Activated CD4-positive, alpha-beta memory T cell treated with anti-CD3 and anti-CD28 coated beads for 36 hours (primary cell): ENCODE data around the gene MAP4. TPM values are rescaled to one million over a fixed set of nuclear protein-coding genes. Genes with fewer than 3 reads are reported as not detected.
"Not testable (repeated sequence)": the region's sequence is repeated elsewhere in the genome, so short reads cannot be mapped to it uniquely, and the experiment has no call there.

Experiments used
- CTCF ChIA-PET: fragments of 350-600 bp; sonication (Branson Sonifier 250); formaldehyde crosslinking; loops from one replicate; lab custom pipeline; 2021; ENCODE audit warnings: antibody characterized with exemption, inconsistent platforms; lab: Charles Lee
- POLR2A ChIA-PET: fragments of 350-600 bp; sonication (Branson Sonifier 250); formaldehyde crosslinking; loops from one replicate; lab custom pipeline; 2021; ENCODE audit warnings: antibody characterized with exemption; lab: Charles Lee
- DNase-seq: peaks from one replicate; pipeline ENCODE4 v3.0.0-alpha.2; 2020
- H3K27ac Mint-ChIP-seq: one replicate; pipeline ENCODE4 v1.8.0; 2021; ENCODE audit warnings: mixed read lengths
- H3K27me3 Mint-ChIP-seq: one replicate; pipeline ENCODE4 v1.8.0; 2021; ENCODE audit warnings: mixed read lengths
- H3K36me3 Mint-ChIP-seq: one replicate; pipeline ENCODE4 v1.8.0; 2021; ENCODE audit warnings: mixed read lengths
- H3K4me1 Mint-ChIP-seq: one replicate; pipeline ENCODE4 v1.8.0; 2021; ENCODE audit warnings: low read depth, mixed read lengths
- H3K4me3 Mint-ChIP-seq: one replicate; pipeline ENCODE4 v1.8.0; 2021; ENCODE audit warnings: mild to moderate bottlenecking, mixed read lengths
- H3K9me3 Mint-ChIP-seq: one replicate; pipeline ENCODE4 v1.8.0; 2021; ENCODE audit warnings: mixed read lengths
- intact Hi-C: fragments of 100-400 bp; cut with micrococcal nuclease; formaldehyde crosslinking; loops from one replicate; pipeline ENCODE4 v1.15.1; 2023
- total RNA-seq, 2 experiments: library from RNA; stranded (reverse); gene quantifications; one replicate each; pipeline ENCODE4 v1.2.3, GENCODE V29; 2021

The MAP4 gene
- total RNA-seq, 2 experiments from 2014 or later: 114 to 116 TPM

GRCh38 chr3:47888986-47889757, 127.0 kb downstream of the MAP4 start:
- Mint-ChIP-seq H3K4me3 (no peak overlapping the region), H3K9me3 (no peaks in the 10 kb centered on the region), H3K27ac (no peak overlapping the region), H3K27me3 (no peaks in the 10 kb centered on the region), H3K36me3 (peaks cover 22% of the 10 kb centered on the region), H3K4me1 (no peaks in the 10 kb centered on the region)
- DNase-seq: no peak
- ChIA-PET CTCF (no interaction called here), POLR2A (no interaction called here)
- intact Hi-C loops: no loop called here

DNA sequence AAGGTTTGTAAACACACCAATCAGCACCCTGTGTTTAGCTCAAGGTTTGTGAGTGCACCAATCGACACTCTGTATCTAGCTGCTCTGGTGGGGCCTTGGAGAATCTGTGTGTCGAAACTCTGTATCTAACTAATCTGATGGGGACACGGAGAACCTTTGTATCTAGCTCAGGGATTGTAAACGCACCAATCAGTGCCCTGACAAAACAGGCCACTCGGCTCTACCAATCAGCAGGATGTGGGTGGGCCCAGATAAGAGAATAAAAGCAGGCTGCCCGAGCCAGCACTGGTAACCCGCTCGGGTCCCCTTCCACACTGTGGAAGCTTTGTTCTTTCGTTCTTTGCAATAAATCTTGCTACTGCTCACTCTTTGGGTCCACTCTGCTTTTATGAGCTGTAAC, 128.2 kb downstream of the MAP4 start:
- CTCF ChIA-PET, POLR2A ChIA-PET: not testable (repeated sequence)
- peaks cover 22% of the 10 kb centered on the region for H3K36me3 Mint-ChIP-seq

GRCh38 chr3:47885168-47885567, 131.0 kb downstream of the MAP4 start:
- Mint-ChIP-seq H3K36me3 (peaks cover 14% of the 10 kb centered on the region), H3K4me1 (no peaks in the 10 kb centered on the region), H3K4me3 (no peak overlapping the region), H3K9me3 (no peaks in the 10 kb centered on the region), H3K27ac (no peak overlapping the region), H3K27me3 (no peaks in the 10 kb centered on the region)
- intact Hi-C loops: no loop called here
- DNase-seq: no peak
- POLR2A ChIA-PET: no interaction called here
- CTCF ChIA-PET: no interaction called here

More for the DNA sequence above, 128.2 kb downstream of the MAP4 start:
- H3K9me3 Mint-ChIP-seq, DNase-seq, H3K4me3 Mint-ChIP-seq, H3K27ac Mint-ChIP-seq, intact Hi-C loops, H3K4me1 Mint-ChIP-seq, H3K27me3 Mint-ChIP-seq: not testable (repeated sequence)

GRCh38 chr3:47884603-47885002, 131.6 kb downstream of the MAP4 start:
- Mint-ChIP-seq H3K27me3 (no peaks in the 10 kb centered on the region), H3K4me3 (no peak overlapping the region), H3K9me3 (no peaks in the 10 kb centered on the region), H3K36me3 (peaks cover 14% of the 10 kb centered on the region), H3K27ac (no peak overlapping the region), H3K4me1 (no peaks in the 10 kb centered on the region)
- POLR2A ChIA-PET: no interaction called here
- DNase-seq: no peak
- CTCF ChIA-PET: interaction anchor here (1.0 kb wide), 1 partner anchor 267 kb away, joined by 3 read pairs; no protein-coding TSS in a partner anchor
- intact Hi-C loops: no loop called here

DNA sequence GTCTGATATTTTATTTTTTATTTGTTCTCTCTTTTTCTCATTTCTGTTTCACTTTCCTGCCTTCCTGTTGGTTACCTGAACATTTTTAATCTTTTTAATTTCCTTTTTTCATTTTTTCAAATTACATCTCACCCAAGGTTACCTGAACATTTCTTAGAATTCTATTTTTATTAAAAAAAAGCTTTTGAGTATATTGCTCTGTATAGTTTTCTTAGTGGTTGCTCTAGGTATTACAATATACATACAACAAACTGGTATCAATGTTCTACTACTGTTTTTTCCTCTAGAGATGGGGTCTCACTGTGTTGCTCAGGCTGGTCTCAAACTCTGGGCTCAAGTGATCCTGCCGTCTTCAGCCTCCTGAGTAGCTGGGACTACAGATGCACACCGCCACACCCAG, 133.9 kb downstream of the MAP4 start:
- no peaks in the 10 kb centered on the region for H3K9me3 Mint-ChIP-seq
- ChIA-PET POLR2A (interaction anchor here (0.6 kb wide), 1 partner anchor 109 kb away, joined by 3 read pairs; no protein-coding TSS in a partner anchor), CTCF (interaction anchor here (0.9 to 1.0 kb wide), 2 partner anchors 57 to 269 kb away, joined by 3 read pairs; no protein-coding TSS in a partner anchor)
- no peaks in the 10 kb centered on the region for H3K27me3 Mint-ChIP-seq
- no peak overlapping the region for H3K4me3 Mint-ChIP-seq
- intact Hi-C loops: no loop called here
- H3K27ac Mint-ChIP-seq: no peak overlapping the region
- H3K36me3 Mint-ChIP-seq: peaks cover 14% of the 10 kb centered on the region
- H3K4me1 Mint-ChIP-seq: no peaks in the 10 kb centered on the region
- no peak for DNase-seq

DNA sequence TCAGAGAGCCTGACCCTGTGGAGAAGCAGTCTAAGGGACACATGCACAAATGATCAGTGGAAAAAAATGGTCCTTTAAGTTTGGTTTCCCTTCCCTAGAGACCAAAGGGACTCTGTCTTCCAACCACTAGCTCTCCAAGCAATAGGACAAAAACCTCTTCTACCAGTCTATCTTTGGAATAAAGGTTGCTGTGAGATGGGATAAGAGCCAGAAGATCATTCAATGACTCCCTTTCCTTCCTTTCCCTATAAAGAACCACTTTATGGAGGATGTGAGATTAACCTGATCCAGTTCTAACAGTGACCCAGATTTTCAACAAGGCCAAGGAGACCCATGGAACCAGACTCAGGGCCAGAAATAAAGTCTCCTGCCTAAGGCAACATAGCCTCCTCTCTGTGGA, 138.5 kb downstream of the MAP4 start:
- CTCF ChIA-PET: no interaction called here

DNA sequence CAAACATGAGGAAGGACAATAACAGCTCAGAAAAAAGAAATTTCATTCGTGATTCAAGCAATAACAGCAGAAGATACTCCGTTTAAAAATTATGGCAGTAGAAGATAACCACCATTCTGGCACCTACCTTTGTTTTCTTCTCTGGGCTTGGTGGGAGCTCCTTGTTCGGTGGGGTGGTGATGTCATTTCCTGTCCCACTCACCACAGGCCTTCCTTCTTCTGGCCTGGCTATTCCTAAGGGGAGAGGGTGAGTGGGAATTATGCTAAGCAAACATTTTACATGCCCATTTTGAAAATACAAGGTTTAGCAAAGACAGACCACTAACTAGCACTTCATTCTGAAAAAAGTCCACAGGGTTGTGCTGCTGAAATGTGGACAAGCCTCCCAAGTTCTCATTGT, 138.9 kb downstream of the MAP4 start:
- H3K27me3 Mint-ChIP-seq: no peaks in the 10 kb centered on the region
- H3K9me3 Mint-ChIP-seq: no peaks in the 10 kb centered on the region
- no peaks in the 10 kb centered on the region for H3K4me1 Mint-ChIP-seq
- DNase-seq: no peak
- ChIA-PET CTCF (no interaction called here), POLR2A (no interaction called here)
- peaks cover 8% of the 10 kb centered on the region for H3K36me3 Mint-ChIP-seq
- H3K27ac Mint-ChIP-seq: no peak overlapping the region
- no peak overlapping the region for H3K4me3 Mint-ChIP-seq
- intact Hi-C loops: no loop called here

More for the DNA sequence above, 138.5 kb downstream of the MAP4 start:
- H3K4me3 Mint-ChIP-seq: no peak overlapping the region
- no peak for DNase-seq
- H3K36me3 Mint-ChIP-seq: peaks cover 8% of the 10 kb centered on the region
- H3K4me1 Mint-ChIP-seq: no peaks in the 10 kb centered on the region
- H3K9me3 Mint-ChIP-seq: no peaks in the 10 kb centered on the region
- no peaks in the 10 kb centered on the region for H3K27me3 Mint-ChIP-seq
- intact Hi-C loops: no loop called here
- no peak overlapping the region for H3K27ac Mint-ChIP-seq
- POLR2A ChIA-PET: no interaction called here

- CTCF ChIA-PET: interaction anchor here (1.7 kb wide), 2 partner anchors 37 to 115 kb away, joined by 4 read pairs; no protein-coding TSS in a partner anchor
- POLR2A ChIA-PET: no interaction called here
- Mint-ChIP-seq H3K9me3 (no peaks in the 10 kb centered on the region), H3K4me3 (no peak overlapping the region), H3K4me1 (no peaks in the 10 kb centered on the region), H3K27ac (no peak overlapping the region), H3K36me3 (peaks cover 17% of the 10 kb centered on the region), H3K27me3 (no peaks in the 10 kb centered on the region)
- intact Hi-C loops: no loop called here
- no peak for DNase-seq
Observed at GRCh38 chr3:47874913-47875312, 141.3 kb downstream of the MAP4 start.

- Mint-ChIP-seq H3K9me3 (no peaks in the 10 kb centered on the region), H3K4me1 (no peaks in the 10 kb centered on the region), H3K27ac (no peak overlapping the region), H3K4me3 (no peak overlapping the region), H3K36me3 (peaks cover 17% of the 10 kb centered on the region), H3K27me3 (no peaks in the 10 kb centered on the region)
- ChIA-PET CTCF (interaction anchor here (1.7 kb wide), 2 partner anchors 37 to 115 kb away, joined by 4 to 9 read pairs; no protein-coding TSS in a partner anchor), POLR2A (no interaction called here)
- no peak for DNase-seq
- intact Hi-C loops: no loop called here
Observed at GRCh38 chr3:47874438-47874837, 141.8 kb downstream of the MAP4 start.

GRCh38 chr3:47872916-47873315, 143.3 kb downstream of the MAP4 start:
- Mint-ChIP-seq H3K9me3 (no peaks in the 10 kb centered on the region), H3K36me3 (peaks cover 21% of the 10 kb centered on the region), H3K27me3 (no peaks in the 10 kb centered on the region), H3K4me3 (no peak overlapping the region), H3K27ac (no peak overlapping the region), H3K4me1 (no peaks in the 10 kb centered on the region)
- ChIA-PET POLR2A (no interaction called here), CTCF (interaction anchor here (1.2 to 1.7 kb wide), 3 partner anchors 37 to 278 kb away, joined by 3 to 9 read pairs (median 4); no protein-coding TSS in a partner anchor)
- DNase-seq: no peak
- intact Hi-C loops: no loop called here

DNA sequence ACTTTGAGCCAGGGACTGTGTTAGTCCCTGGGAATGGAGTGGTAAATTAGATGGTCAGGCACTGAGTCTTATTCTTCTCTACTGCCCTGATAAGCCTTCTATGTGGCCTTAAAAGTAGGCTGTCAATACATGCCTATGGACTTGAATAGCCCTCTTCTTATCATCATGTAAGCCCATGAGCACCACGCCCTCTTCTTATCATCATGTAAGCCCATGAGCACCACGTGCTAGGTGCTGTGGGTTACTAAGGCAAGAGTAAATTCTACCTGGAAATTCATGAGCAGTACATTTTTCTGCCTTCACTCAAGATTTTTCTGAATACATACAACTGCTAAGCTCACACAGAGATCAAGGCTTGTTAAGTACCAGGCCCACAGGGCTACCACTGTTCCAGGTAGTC, 144.8 kb downstream of the MAP4 start:
- ChIA-PET POLR2A (no interaction called here), CTCF (no interaction called here)
- H3K4me3 Mint-ChIP-seq: no peak overlapping the region
- H3K4me1 Mint-ChIP-seq: no peaks in the 10 kb centered on the region
- DNase-seq: no peak
- no peak overlapping the region for H3K27ac Mint-ChIP-seq
- peaks cover 23% of the 10 kb centered on the region for H3K36me3 Mint-ChIP-seq
- intact Hi-C loops: no loop called here
- no peaks in the 10 kb centered on the region for H3K9me3 Mint-ChIP-seq
- H3K27me3 Mint-ChIP-seq: no peaks in the 10 kb centered on the region

DNA sequence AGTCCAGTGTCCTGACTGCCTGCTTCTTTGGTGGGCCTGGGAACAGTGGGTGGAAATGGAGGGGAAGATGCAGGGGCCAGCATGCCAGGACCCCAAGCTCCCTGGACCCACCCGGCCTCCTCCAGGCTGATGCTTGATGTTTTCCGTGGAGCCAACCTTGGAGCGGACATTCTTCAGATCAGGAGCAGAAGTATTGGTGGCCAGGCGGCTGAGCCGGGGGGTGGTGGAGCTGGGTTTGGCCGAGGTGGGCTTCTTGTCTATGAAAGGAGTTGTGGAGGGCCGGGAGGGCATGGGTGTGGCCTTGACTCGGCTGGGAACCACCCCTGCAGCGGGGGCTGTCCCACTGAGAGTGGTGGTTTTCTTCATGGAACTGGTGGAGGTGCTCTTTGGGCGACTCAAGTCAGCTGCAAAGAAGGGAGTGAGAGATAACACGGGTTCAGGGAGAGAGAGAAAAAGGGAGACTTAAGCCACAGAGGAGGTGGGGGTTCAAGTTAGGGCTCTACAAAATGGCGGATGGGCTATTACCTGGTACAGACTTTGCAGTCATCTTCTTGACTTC, 145.4 kb downstream of the MAP4 start:
- ChIA-PET CTCF (no interaction called here), POLR2A (no interaction called here)
- H3K9me3 Mint-ChIP-seq: no peaks in the 10 kb centered on the region
- no peak overlapping the region for H3K4me3 Mint-ChIP-seq
- DNase-seq: no peak
- peaks cover 26% of the 10 kb centered on the region for H3K36me3 Mint-ChIP-seq
- H3K27ac Mint-ChIP-seq: no peak overlapping the region
- H3K27me3 Mint-ChIP-seq: no peaks in the 10 kb centered on the region
- no peaks in the 10 kb centered on the region for H3K4me1 Mint-ChIP-seq
- intact Hi-C loops: no loop called here
